ENCODE results near the gene LPP. TPM values are rescaled to one million over a fixed set of nuclear protein-coding genes. Genes with fewer than 3 reads are reported as not detected.

The LPP gene
- total RNA-seq, 2 donors from 2014 or later = 1,568 to 1,607 TPM

- Histone ChIP-seq H3K27ac (peak overlapping the region; percentile 28 to 69), H3K4me1 (ENCODE audit: control insufficient read depth in 1 of 2, low read depth in 2 of 2) (peaks cover 30 to 62% of the 10 kb centered on the region in 2 donors), H3K27me3 (replicated peaks; ENCODE audit: insufficient read depth) (no peaks in the 10 kb centered on the region), H3K4me3 (no peak overlapping the region), H3K36me3 (no peaks in the 10 kb centered on the region), H3K9me3 (no peaks in the 10 kb centered on the region)
- ATAC-seq (ENCODE audit: insufficient number of reproducible peaks, low FRiP score, low read depth) = no peak
- no peak for TF ChIP-seq CTCF (IDR thresholded peaks at IDR 0.05)
- no peak for DNase-seq (ENCODE audit: low spot score)
Observed at GRCh38 chr3:188712991-188713390, 559.0 kb downstream of the LPP start.

GRCh38 chr3:188719545-188719944 lies 565.6 kb downstream of the LPP start:
- H3K4me1 ChIP-seq (ENCODE audit: control insufficient read depth in 1 of 2, low read depth in 2 of 2) = peaks cover 10 to 16% of the 10 kb centered on the region in 2 donors
- H3K27me3 ChIP-seq (replicated peaks; ENCODE audit: insufficient read depth) = no peaks in the 10 kb centered on the region
- ATAC-seq (ENCODE audit: insufficient number of reproducible peaks, low FRiP score, low read depth) (no peak), DNase-seq (ENCODE audit: low spot score) (no peak)
- H3K27ac ChIP-seq = no peak overlapping the region
- no peak for TF ChIP-seq CTCF (IDR thresholded peaks at IDR 0.05)
- H3K9me3 ChIP-seq = no peaks in the 10 kb centered on the region
- no peaks in the 10 kb centered on the region for H3K36me3 ChIP-seq
- H3K4me3 ChIP-seq = no peak overlapping the region

- Histone ChIP-seq H3K4me3 (no peak overlapping the region), H3K4me1 (ENCODE audit: control insufficient read depth in 1 of 2, low read depth in 2 of 2) (peaks cover 10 to 20% of the 10 kb centered on the region in 2 donors), H3K36me3 (no peaks in the 10 kb centered on the region), H3K9me3 (no peaks in the 10 kb centered on the region), H3K27ac (no peak overlapping the region), H3K27me3 (replicated peaks; ENCODE audit: insufficient read depth) (no peaks in the 10 kb centered on the region)
- DNase-seq (ENCODE audit: low spot score) (no peak), ATAC-seq (ENCODE audit: insufficient number of reproducible peaks, low FRiP score, low read depth) (no peak)
- TF ChIP-seq CTCF (IDR thresholded peaks at IDR 0.05) = no peak
Observed at GRCh38 chr3:188720215-188720614, 566.3 kb downstream of the LPP start.

- no peak for TF ChIP-seq CTCF (IDR thresholded peaks at IDR 0.05)
- no peaks in the 10 kb centered on the region for H3K36me3 ChIP-seq
- DNase-seq (ENCODE audit: low spot score) (no peak), ATAC-seq (ENCODE audit: insufficient number of reproducible peaks, low FRiP score, low read depth) (no peak)
- no peaks in the 10 kb centered on the region for H3K9me3 ChIP-seq
- H3K27ac ChIP-seq = no peak overlapping the region
- no peaks in the 10 kb centered on the region for H3K27me3 ChIP-seq (replicated peaks; ENCODE audit: insufficient read depth)
- H3K4me3 ChIP-seq = no peak overlapping the region
- peaks cover 6 to 17% of the 10 kb centered on the region in 2 donors for H3K4me1 ChIP-seq (ENCODE audit: control insufficient read depth in 1 of 2, low read depth in 2 of 2)
Observed at GRCh38 chr3:188720636-188721035, 566.7 kb downstream of the LPP start.

GRCh38 chr3:188721312-188721711 lies 567.4 kb downstream of the LPP start:
- DNase-seq (ENCODE audit: low spot score) (no peak), ATAC-seq (ENCODE audit: insufficient number of reproducible peaks, low FRiP score, low read depth) (no peak)
- Histone ChIP-seq H3K36me3 (no peaks in the 10 kb centered on the region), H3K27me3 (replicated peaks; ENCODE audit: insufficient read depth) (no peaks in the 10 kb centered on the region), H3K4me3 (no peak overlapping the region), H3K9me3 (no peaks in the 10 kb centered on the region), H3K27ac (no peak overlapping the region), H3K4me1 (ENCODE audit: control insufficient read depth in 1 of 2, low read depth in 2 of 2) (peaks cover 0 to 11% of the 10 kb centered on the region in 2 donors)
- no peak for TF ChIP-seq CTCF (IDR thresholded peaks at IDR 0.05)
